Spleen (tissue), 7 donors: ENCODE measurements around the gene AGPAT3.

Experiments
- CTCF ChIP-seq, 11 experiments: fragments of 200-600 bp in 7 of 11; fragments of 450-650 bp in 4 of 11; sonication (generic) in 4 of 11; IDR thresholded peaks in 8 of 11; conservative IDR thresholded peaks in 3 of 11; 1 replicate in 7 of 11; 2 replicates in 4 of 11; pipeline versions ENCODE4 v1.4.0 to v1.8.0; 2016 to 2021; ENCODE audit warnings: antibody characterized with exemption in 11 of 11, inconsistent platforms in 4 of 11, mild to moderate bottlenecking in 1 of 11
- POLR2A ChIP-seq, 3 donors: fragments of 450-650 bp; IDR thresholded peaks; one replicate each; pipeline ENCODE4 v1.5.1; 2017; ENCODE audit warnings: antibody characterized with exemption in 3 of 3, mild to moderate bottlenecking in 1 of 3
- donor health status: DM: no; HTN: no; CAD: no; lungs with moderate emphysema.
- donor health status: DM: no; HTN: no; CAD: no.
- donor health status: DM: no; HTN: no; CAD: no.

GRCh38 chr21:44010429-44010828 lies 145.4 kb downstream of the AGPAT3 start:
- TF ChIP-seq CTCF (IDR thresholded peaks at IDR 0.05 in 8 of 11, conservative IDR thresholded peaks at IDR 0.05 in 3 of 11), result no peak
- no peak for TF ChIP-seq POLR2A (IDR thresholded peaks at IDR 0.05)
